ENCODE data around the gene ZNF273. TPM values are rescaled to one million over a fixed set of nuclear protein-coding genes. Genes with fewer than 3 reads are reported as not detected.

The ZNF273 gene
- total RNA-seq, 1 experiment from 2014 or later, result 6.6 TPM

- no peak overlapping the region for H3K4me3 ChIP-seq (replicated peaks in 1 of 2; ENCODE audit: low read depth in 1 of 2, low read length in 2 of 2)
- no peak overlapping the region for H3K4me2 ChIP-seq (ENCODE audit: low read length)
- H3K27ac ChIP-seq (ENCODE audit: low read depth, low read length), result no peak overlapping the region
- H4K20me1 ChIP-seq (ENCODE audit: insufficient read depth), result no peaks in the 10 kb centered on the region
- DNase-seq (ENCODE audit: low read depth, low spot score) (no peak), ATAC-seq (no peak)
- no peak for TF ChIP-seq JUND (IDR thresholded peaks at IDR 0.05)
- TF ChIP-seq ZNF274 (IDR thresholded peaks at IDR 0.05; ENCODE audit: low read depth, low read length), result peak; percentile 80
- H3K9me3 ChIP-seq (ENCODE audit: control insufficient read depth in 1 of 2, insufficient read depth in 1 of 2, low read depth in 1 of 2, low read length in 2 of 2), result peaks cover 21 to 51% of the 10 kb centered on the region in 2 experiments; a peak in 3 of 4 replicates
- no peak overlapping the region for H3K9ac ChIP-seq (ENCODE audit: low read length)
- CTCF ChIA-PET, result no interaction called here
- RAD21 ChIA-PET (ENCODE audit: low non-redundant PET in 1 of 2, low total read pairs in 2 of 2, uncharacterized antibody in 2 of 2, unreplicated experiment in 2 of 2), result no interaction called here
- no peaks in the 10 kb centered on the region for H3K9me2 ChIP-seq (ENCODE audit: insufficient read depth)
- H3K36me3 ChIP-seq (ENCODE audit: control insufficient read depth in 1 of 2, insufficient read depth in 2 of 2, low read length in 2 of 2), result no peaks in the 10 kb centered on the region; a peak in 1 of 4 replicates
- BruUV-seq (replicated peaks), result no TSS peak
- H3K27me3 ChIP-seq (ENCODE audit: insufficient read depth, low read length), result no peaks in the 10 kb centered on the region
- no peak overlapping the region for H2AFZ ChIP-seq (ENCODE audit: low read depth, low read length, poor library complexity, severe bottlenecking)
- POLR2A ChIA-PET, result no interaction called here
- no peaks in the 10 kb centered on the region for H3K4me1 ChIP-seq (ENCODE audit: control insufficient read depth in 1 of 2, insufficient read depth in 2 of 2, low read length in 2 of 2)
- intact Hi-C loops (cut with micrococcal nuclease), result no loop called here
- no peaks in the 10 kb centered on the region for H3K79me2 ChIP-seq (ENCODE audit: insufficient read depth, low read length)
Observed at GRCh38 chr7:64978497-64979203, 75.6 kb downstream of the ZNF273 start.

Other genes starting within 250 kb of the ZNF273 start
- 6.2 TPM for gene ZNF107, start 237.1 kb upstream of the ZNF273 start, total RNA-seq (2021; ENCODE audit: unreplicated experiment)
- gene ZNF138, start 108.8 kb upstream of the ZNF273 start, total RNA-seq (2021; ENCODE audit: unreplicated experiment), result 10.1 TPM
- gene ZNF117, start 87.8 kb downstream of the ZNF273 start, total RNA-seq (2021; ENCODE audit: unreplicated experiment), result 2.5 TPM
- gene ERV3-1, start 103.4 kb downstream of the ZNF273 start, total RNA-seq (2021; ENCODE audit: unreplicated experiment), result 7.2 TPM